Thoracic aorta (tissue), 2 donors: ENCODE measurements around the gene HES7. TPM values are rescaled to one million over a fixed set of nuclear protein-coding genes. Genes with fewer than 3 reads are reported as not detected.

Experiments
- ATAC-seq: fragments of 150-250 bp; one replicate; pipeline ENCODE4 v1.8.0; 2017; ENCODE audit warnings: low read depth; ENCODE audit not compliant: insufficient number of reproducible peaks, low FRiP score
- DNase-seq: peaks from one replicate; pipeline ENCODE4 v3.0.0-alpha.2; 2020; ENCODE audit warnings: low spot score
- H3K27ac ChIP-seq, 2 donors: fragments of 200-600 bp; sonication (generic); 1 replicate in 1 of 2; 2 replicates in 1 of 2; pipeline ENCODE4 v1.5.1; 2016; ENCODE audit warnings: mild to moderate bottlenecking in 2 of 2, moderate library complexity in 2 of 2
- H3K27me3 ChIP-seq: fragments of 200-600 bp; sonication (generic); replicated peaks from 2 replicates; pipeline ENCODE4 v1.6.0; 2016; ENCODE audit warnings: mild to moderate bottlenecking; ENCODE audit not compliant: insufficient read depth
- H3K36me3 ChIP-seq: fragments of 200-600 bp; sonication (generic); one replicate; pipeline ENCODE4 v1.5.1; 2016
- H3K4me1 ChIP-seq, 2 donors: fragments of 200-600 bp; sonication (generic); 1 replicate in 1 of 2; 2 replicates in 1 of 2; pipeline versions ENCODE4 v1.5.1 to v1.6.0; 2016; ENCODE audit warnings: low read depth in 2 of 2, mild to moderate bottlenecking in 1 of 2; ENCODE audit not compliant: control insufficient read depth in 1 of 2
- H3K4me3 ChIP-seq: fragments of 200-600 bp; sonication (generic); 2 replicates; pipeline ENCODE4 v1.5.1; 2016; ENCODE audit warnings: mild to moderate bottlenecking
- H3K9me3 ChIP-seq: fragments of 200-600 bp; sonication (generic); 2 replicates; pipeline ENCODE4 v1.5.1; 2016
- CTCF ChIP-seq: fragments of 200-600 bp; sonication (generic); IDR thresholded peaks from one replicate; pipeline ENCODE4 v1.5.1; 2019; ENCODE audit warnings: antibody characterized with exemption
- total RNA-seq, 2 donors: library from RNA; depleted of rRNA; stranded (reverse); fragments of >200 nt; gene quantifications; one replicate each; pipeline versions ENCODE4 v1.1.0 to v1.2.3, GENCODE V29; 2016

Gene HES7
- total RNA-seq, 2 donors from 2014 or later = not detected

GRCh38 chr17:8120520-8121406 lies 3.1 kb downstream of the HES7 start:
- Histone ChIP-seq H3K27ac (peak overlapping the region; percentile 27 to 37), H3K4me1 (peaks cover 55 to 68% of the 10 kb centered on the region in 2 donors), H3K36me3 (no peaks in the 10 kb centered on the region), H3K27me3 (peaks cover 12% of the 10 kb centered on the region), H3K9me3 (no peaks in the 10 kb centered on the region), H3K4me3 (peak overlapping the region; percentile 80)
- ATAC-seq (no peak), DNase-seq (no peak)
- peak; percentile 25 for TF ChIP-seq CTCF

GRCh38 chr17:8119581-8120519 lies 4.1 kb downstream of the HES7 start:
- H3K27me3 ChIP-seq = peaks cover 12% of the 10 kb centered on the region
- no peak for TF ChIP-seq CTCF
- H3K36me3 ChIP-seq = no peaks in the 10 kb centered on the region
- H3K4me3 ChIP-seq = peak overlapping the region; percentile 80
- peaks cover 49 to 60% of the 10 kb centered on the region in 2 donors for H3K4me1 ChIP-seq
- DNase-seq = no peak
- H3K27ac ChIP-seq = peak overlapping the region; percentile 37 to 40
- no peaks in the 10 kb centered on the region for H3K9me3 ChIP-seq
- peak; percentile 71 for ATAC-seq

- Histone ChIP-seq H3K9me3 (no peaks in the 10 kb centered on the region), H3K4me1 (peaks cover 40 to 51% of the 10 kb centered on the region in 2 donors), H3K27me3 (peaks cover 12% of the 10 kb centered on the region), H3K36me3 (no peaks in the 10 kb centered on the region), H3K27ac (peak overlapping the region; percentile 37 to 40), H3K4me3 (peak overlapping the region; percentile 80)
- DNase-seq = peak; percentile 51
- ATAC-seq = peak; percentile 66
- peak; percentile 83 for TF ChIP-seq CTCF
Measured at GRCh38 chr17:8118769-8119580, 4.9 kb downstream of the HES7 start.

GRCh38 chr17:8117980-8118768 lies 5.7 kb downstream of the HES7 start, which contains the start of gene ALOXE3:
TSS of gene ALOXE3 (minus strand) at chr17:8118514. CDS start at chr17:8117990, 524 bp downstream.
- DNase-seq (no peak), ATAC-seq (no peak)
- peak within 1 kb of the TSS; percentile 37 to 40 for H3K27ac ChIP-seq
- peak within 1 kb of the TSS; percentile 80 for H3K4me3 ChIP-seq
- H3K4me1 ChIP-seq = peaks cover 33 to 43% of the 10 kb centered on the region in 2 donors
- no peaks in the 10 kb centered on the region for H3K36me3 ChIP-seq
- no peaks in the 10 kb centered on the region for H3K9me3 ChIP-seq
- peaks cover 12% of the 10 kb centered on the region for H3K27me3 ChIP-seq
- TF ChIP-seq CTCF = no peak
